GM12874 (cell line): ENCODE results near the gene GRK5.

Experiments used
- TF ChIP-seq, protein P1 (sequence below): IDR thresholded peaks from 2 replicates; pipeline ENCODE4 v1.5.1; 2011; ENCODE audit warnings: low read depth, mild to moderate bottlenecking, control low read depth, low read length, moderate library complexity; ENCODE audit not compliant: insufficient read depth

The GRK5 gene

DNA sequence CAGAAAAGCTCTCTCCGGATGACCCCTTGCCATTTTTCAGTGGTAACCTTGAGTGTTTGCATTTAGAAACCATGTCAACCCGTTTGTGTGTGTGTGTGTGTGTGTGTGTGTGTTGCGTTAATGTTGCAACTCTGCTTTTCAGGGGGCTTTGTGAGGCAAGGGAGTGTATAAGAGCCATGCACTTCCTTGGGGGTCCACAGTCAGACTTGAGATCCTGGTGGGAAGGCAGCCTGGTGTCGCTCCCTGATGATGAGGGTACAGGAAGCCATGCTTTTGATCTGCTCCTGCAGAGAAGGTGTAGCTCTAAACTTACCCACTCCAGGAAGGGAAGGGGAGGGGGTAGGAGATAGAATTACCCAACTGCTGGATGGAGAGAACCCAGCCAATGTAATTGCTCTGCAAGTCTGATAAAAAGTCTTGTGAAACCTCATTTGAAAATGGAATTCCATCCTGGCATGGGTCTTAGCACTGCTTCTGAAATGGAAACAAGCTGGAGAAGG lies 10.7 kb downstream of the GRK5 start:
- TF ChIP-seq, protein P1, sequence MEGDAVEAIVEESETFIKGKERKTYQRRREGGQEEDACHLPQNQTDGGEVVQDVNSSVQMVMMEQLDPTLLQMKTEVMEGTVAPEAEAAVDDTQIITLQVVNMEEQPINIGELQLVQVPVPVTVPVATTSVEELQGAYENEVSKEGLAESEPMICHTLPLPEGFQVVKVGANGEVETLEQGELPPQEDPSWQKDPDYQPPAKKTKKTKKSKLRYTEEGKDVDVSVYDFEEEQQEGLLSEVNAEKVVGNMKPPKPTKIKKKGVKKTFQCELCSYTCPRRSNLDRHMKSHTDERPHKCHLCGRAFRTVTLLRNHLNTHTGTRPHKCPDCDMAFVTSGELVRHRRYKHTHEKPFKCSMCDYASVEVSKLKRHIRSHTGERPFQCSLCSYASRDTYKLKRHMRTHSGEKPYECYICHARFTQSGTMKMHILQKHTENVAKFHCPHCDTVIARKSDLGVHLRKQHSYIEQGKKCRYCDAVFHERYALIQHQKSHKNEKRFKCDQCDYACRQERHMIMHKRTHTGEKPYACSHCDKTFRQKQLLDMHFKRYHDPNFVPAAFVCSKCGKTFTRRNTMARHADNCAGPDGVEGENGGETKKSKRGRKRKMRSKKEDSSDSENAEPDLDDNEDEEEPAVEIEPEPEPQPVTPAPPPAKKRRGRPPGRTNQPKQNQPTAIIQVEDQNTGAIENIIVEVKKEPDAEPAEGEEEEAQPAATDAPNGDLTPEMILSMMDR: no peak

DNA sequence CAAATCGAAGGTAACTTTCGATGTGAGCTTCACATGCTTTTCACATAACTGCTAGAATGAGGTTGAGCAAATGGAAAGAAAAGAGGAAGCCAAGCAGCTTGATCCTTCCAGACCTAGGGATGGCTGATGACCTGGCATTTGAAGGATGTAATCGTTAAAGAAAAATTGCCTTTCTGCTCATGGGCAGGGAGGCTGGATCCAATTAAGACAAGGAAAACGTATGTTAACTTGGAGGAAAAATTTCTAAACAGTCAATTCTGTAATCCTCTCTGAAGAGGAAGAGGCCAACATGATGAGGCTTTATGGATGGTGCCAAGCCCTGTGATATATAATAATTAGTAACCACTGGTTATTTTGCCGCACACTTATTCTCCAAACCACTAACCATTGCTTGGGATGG lies 12.5 kb downstream of the GRK5 start:
- TF ChIP-seq, protein P1: no peak

DNA sequence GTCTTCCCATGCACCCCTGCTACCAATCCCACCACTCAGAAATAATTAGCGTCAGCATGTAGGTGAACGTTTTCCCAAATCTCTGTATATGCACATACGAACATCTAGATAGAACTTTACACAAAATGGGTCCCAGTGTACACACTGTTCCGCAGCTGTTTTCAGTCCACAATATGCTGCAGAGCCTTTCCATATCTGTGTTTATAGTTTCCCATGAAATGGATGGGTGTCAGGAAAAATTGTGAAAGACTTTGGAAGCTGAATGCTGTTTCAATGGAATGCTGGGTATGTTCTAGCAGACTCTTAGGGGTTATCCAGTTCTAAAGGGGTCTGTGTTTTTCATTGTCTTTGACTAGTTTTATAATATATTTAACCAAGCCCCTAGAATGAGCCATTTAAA lies 13.8 kb downstream of the GRK5 start:
- TF ChIP-seq, protein P1: no peak

DNA sequence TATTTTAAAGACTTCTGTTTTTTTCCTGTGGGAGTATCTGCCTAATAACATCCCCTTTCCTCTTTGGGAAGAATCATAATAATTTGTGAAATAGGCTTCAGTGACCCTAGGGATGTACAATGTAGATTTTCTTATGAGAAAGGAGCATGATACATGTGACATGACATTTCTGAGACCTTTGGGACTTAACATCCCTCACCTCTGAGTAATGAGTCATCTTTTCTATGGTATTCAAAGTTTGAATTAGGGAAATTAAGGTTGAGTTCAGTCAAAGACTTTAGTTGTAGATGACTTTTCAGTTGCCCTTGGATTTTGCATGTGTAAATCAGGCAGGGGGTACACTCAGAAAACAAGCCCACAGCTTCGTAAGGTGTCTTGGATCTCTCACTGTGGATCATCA lies 14.3 kb downstream of the GRK5 start:
- TF ChIP-seq, protein P1: no peak

DNA sequence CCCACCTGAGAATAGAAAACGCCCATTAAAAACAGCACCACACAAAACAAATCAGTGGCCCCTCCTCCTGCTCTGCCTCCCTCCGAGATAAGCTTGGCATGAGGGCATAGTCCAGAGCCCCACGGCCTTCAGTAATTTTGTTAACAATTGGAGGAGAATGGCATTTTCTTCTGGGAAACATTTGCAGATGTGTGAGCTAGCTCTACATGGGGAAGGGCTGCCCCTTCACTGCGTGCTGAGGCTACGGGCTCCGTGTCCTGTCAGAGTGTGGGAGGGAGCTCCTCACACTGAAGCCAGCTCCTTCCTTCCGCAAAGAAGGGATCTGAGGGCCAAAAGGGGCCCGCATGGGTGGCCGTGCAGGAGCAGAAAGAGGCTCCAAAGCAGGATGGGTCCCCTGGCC lies 15.2 kb downstream of the GRK5 start:
- TF ChIP-seq, protein P1: no peak

DNA sequence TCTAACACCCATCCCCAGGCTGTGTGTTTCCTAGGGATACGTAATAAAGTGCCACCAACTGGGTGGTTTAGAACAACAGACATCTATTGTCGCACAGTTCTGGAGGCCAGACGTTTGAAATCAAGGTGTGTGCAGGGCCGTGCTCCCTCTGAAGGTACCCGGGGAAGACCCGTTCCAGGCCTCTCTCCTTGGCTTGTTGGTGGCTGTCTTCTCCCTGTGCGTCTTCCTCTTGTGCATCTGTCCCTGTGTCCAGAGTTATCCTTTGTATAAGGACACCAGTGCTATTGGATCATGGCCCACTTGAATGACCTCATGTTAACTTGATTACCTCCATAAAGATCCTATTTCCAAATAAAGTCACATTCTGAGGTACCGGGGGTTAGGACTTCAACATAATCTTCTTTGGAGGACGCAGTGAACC lies 15.6 kb downstream of the GRK5 start:
- TF ChIP-seq, protein P1: no peak

DNA sequence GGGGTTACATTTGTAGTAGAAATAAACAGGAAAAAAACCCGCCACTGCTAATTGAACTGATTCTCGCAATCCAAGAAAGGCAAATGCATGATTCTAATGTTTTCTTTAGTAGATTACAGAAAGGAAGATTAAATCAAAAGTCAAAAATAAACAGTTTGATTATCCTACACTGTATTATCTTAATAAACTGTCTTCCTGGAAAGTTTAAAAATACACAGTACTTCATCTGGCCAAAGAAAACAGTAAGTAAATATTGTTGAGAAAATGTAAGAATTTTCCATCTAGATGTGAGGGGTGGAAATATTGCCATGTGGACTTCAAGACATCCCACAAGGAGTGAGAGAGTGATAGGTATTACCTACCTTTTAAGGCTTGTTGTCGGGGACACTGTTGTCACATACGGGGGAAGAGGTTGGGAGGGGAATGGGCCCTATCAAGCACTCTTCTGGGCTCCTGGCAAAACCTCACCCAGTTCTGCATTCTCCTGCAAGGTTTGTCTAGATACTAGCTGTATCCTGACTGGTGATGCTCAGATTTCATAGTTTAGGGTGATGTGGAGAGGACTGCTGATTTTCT lies 17.8 kb downstream of the GRK5 start:
- TF ChIP-seq, protein P1: no peak
